Activated T-cell treated with anti-CD3 and anti-CD28 coated beads, Interleukin-2, amount 50 U/mL, for 24 hours (primary cell): Measurements from ENCODE around the gene DSE.

Experiments used
- DNase-seq: peaks from one replicate; pipeline ENCODE4 v3.0.0-alpha.2; 2020
- H3K27ac Mint-ChIP-seq: 2 replicates; pipeline ENCODE4 v1.8.0; 2020; ENCODE audit warnings: mild to moderate bottlenecking, mixed read lengths
- H3K27me3 Mint-ChIP-seq: 2 replicates; pipeline ENCODE4 v1.8.0; 2020; ENCODE audit warnings: mixed read lengths
- H3K36me3 Mint-ChIP-seq: 2 replicates; pipeline ENCODE4 v1.8.0; 2020; ENCODE audit warnings: low read depth, mixed read lengths
- H3K4me1 Mint-ChIP-seq: 2 replicates; pipeline ENCODE4 v1.8.0; 2020; ENCODE audit warnings: low read depth, mixed read lengths
- H3K4me3 Mint-ChIP-seq: 2 replicates; pipeline ENCODE4 v1.8.0; 2020; ENCODE audit warnings: mild to moderate bottlenecking, moderate library complexity, mixed read lengths
- H3K9me3 Mint-ChIP-seq: 2 replicates; pipeline ENCODE4 v1.8.0; 2020; ENCODE audit warnings: mixed read lengths

DSE gene

DNA sequence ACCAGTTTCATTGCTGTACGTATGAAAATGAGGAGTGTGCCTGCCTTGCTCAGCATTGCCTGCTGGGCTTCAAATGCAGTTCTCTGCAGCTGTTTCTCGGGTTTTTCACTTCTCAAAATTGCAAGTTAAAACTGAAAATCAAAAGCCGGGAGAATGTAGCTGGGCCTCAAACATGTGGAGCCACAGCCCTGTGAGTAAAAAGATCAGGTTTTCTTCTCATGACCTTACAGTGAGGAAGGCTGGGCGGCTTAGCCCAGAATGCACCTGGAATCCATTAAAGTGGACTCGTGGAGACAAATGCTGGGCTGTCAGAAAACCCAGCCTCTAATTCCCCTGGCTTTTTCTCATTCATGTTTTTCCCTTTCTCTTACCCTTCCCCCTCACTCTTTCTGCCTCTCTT, 34.4 kb downstream of the DSE start:
- H3K4me1 Mint-ChIP-seq, result peaks cover 6% of the 10 kb centered on the region
- H3K27me3 Mint-ChIP-seq, result no peaks in the 10 kb centered on the region
- H3K36me3 Mint-ChIP-seq, result no peaks in the 10 kb centered on the region
- no peak overlapping the region for H3K4me3 Mint-ChIP-seq
- no peak overlapping the region for H3K27ac Mint-ChIP-seq
- no peaks in the 10 kb centered on the region for H3K9me3 Mint-ChIP-seq
- no peak for DNase-seq

DNA sequence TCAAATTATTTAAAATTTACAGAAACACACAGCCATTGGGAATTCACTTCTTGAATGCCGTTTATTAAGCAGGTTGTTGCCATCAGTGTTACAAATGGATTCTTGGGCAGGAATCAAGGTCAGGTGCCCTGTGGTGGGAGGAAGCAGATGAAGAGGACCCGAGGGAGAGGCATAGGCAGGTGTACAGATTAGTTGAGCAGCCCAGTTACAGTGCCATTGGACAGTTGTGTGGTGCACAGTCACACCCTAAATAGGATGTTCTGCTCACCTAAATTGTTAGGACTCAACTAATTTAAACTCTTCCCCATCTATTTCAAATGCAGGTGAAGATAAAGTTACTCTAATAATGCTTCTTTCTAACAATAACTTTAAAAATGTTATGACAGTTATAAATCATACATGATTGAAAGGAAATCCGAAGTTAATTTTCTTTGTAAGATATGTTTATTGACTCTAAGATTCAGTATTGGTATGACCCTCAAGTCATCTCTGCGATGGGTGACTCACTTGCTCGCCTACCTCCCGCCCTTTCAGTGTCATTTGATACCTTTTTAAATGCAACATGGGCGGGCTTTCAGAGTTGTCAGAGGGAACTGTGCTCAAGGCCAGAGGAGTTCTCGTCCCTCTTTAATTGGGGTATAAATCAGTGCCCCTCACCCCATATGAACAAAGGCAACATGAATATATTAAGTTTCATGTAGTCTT, 35.1 kb downstream of the DSE start:
- no peak overlapping the region for H3K27ac Mint-ChIP-seq

DNA sequence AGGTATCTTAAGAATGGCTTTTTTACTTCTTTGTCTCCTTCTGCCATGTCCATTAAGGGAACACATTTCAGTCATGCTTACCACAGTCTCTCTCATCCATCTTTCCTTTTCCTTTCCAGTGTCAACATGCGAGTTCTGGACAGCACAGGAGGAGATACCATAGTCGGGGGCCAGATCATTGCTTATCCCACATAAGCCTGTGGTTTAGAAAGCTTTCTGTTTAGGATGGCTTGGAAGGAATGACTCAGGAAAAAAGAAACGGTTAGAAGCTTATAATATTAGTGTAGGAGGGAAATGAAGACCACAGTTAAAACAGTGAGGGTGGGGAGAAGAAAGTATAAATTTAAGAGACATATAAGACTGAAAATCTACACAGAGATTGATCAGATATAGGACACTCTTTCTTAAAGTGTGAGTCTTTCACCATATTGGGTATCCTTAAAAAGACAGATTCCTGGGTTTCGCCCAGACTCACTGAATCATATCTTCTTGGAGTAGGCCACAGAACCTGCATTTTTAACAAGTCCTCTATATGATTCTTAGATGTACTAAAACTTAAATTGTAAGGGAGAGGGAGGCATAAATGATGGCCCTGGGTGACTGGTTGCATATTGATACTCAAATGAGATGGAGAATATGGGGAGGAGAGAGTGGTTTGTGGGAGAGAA, 36.1 kb downstream of the DSE start:
- DNase-seq, result no peak
- Mint-ChIP-seq H3K9me3 (no peaks in the 10 kb centered on the region), H3K27ac (no peak overlapping the region), H3K27me3 (no peaks in the 10 kb centered on the region), H3K36me3 (no peaks in the 10 kb centered on the region), H3K4me3 (no peak overlapping the region), H3K4me1 (peaks cover 6% of the 10 kb centered on the region)

More for the DNA sequence above, 35.1 kb downstream of the DSE start:
- Mint-ChIP-seq H3K9me3 (no peaks in the 10 kb centered on the region), H3K36me3 (no peaks in the 10 kb centered on the region), H3K4me3 (no peak overlapping the region), H3K4me1 (peaks cover 6% of the 10 kb centered on the region), H3K27me3 (no peaks in the 10 kb centered on the region)
- no peak for DNase-seq

DNA sequence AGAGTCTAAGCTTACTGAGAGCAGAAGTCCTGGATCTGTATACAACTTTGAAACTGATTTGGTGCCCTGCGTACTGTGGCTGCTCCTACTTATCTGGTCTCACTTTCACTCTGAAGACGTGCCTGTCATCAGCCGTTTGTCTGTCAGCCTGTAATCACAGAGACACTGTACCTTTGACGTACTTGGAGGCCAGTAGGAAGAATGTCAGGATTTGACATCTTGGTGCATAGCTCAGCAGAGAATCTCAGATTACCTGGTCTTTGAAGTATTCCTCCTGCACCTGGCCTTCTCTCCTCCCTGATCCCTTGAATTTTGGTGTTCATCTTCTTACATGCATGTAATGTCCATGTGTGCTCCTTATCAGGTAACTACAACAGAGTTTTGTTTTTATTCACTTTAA, 37.7 kb downstream of the DSE start:
- H3K36me3 Mint-ChIP-seq, result no peaks in the 10 kb centered on the region
- DNase-seq, result no peak
- H3K9me3 Mint-ChIP-seq, result no peaks in the 10 kb centered on the region
- H3K4me1 Mint-ChIP-seq, result peaks cover 6% of the 10 kb centered on the region
- H3K27ac Mint-ChIP-seq, result no peak overlapping the region
- H3K4me3 Mint-ChIP-seq, result no peak overlapping the region
- H3K27me3 Mint-ChIP-seq, result no peaks in the 10 kb centered on the region

DNA sequence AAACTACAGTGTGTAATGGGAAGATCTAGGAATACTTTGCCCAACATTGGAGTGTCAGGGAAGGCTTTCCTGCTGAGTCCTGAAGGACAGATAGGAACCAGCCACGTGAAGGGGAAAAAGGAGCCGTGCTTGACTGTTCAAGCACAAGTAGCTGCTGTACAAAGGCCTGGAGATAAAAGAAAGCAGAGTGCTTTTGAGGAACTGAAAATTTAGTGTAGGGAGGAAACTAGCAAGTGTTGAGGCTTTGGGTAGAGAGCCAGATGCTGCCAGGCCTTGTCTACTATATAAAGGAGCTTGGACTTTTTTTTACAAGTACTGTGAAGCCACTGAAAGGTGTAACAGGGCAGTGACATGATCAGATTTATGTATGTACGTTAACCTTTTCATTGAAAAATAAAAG, 39.0 kb downstream of the DSE start:
- Mint-ChIP-seq H3K4me1 (peaks cover 6% of the 10 kb centered on the region), H3K27ac (no peak overlapping the region), H3K9me3 (no peaks in the 10 kb centered on the region), H3K27me3 (no peaks in the 10 kb centered on the region), H3K4me3 (no peak overlapping the region), H3K36me3 (no peaks in the 10 kb centered on the region)
- no peak for DNase-seq

DNA sequence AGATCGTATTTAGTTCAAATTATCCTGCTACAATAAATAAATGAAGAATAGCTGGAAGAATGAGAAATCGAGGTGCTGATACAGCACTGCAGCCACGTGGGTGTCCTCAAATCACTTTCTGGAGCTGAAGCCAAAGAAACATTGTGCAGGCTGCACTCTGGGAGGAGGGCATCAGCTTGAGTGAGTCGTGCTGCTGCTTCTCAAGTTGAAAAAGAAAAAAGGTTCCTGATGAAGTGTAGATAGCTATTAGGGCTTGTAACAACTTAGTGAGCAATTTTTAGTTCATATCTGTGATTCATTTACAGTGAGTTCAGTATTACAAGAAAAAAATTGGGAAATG, 40.5 kb downstream of the DSE start:
- no peaks in the 10 kb centered on the region for H3K9me3 Mint-ChIP-seq
- H3K27ac Mint-ChIP-seq, result no peak overlapping the region
- peaks cover 2% of the 10 kb centered on the region for H3K4me1 Mint-ChIP-seq

DNA sequence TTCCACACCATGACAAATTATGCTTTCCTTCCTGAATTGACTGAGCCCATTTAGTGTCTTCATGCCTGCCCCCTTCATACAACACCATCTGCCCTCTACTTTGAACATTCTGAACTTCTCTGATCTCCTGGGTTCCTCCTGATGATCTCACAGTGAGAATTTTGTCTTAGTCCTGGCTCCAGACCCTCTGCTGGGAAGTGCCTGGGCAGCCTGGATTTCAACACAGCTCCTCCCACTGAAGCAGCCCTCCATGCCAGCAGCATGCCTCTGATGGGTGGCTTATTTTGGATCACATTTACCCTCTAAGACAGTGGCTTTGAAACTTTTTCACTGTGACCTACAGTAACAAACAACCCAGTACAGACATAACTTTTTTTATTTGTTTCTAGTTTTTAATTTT, 41.5 kb downstream of the DSE start:
- Mint-ChIP-seq H3K36me3 (no peaks in the 10 kb centered on the region), H3K4me1 (no peaks in the 10 kb centered on the region), H3K27me3 (no peaks in the 10 kb centered on the region), H3K27ac (no peak overlapping the region), H3K9me3 (no peaks in the 10 kb centered on the region), H3K4me3 (no peak overlapping the region)
- no peak for DNase-seq

More for the DNA sequence above, 40.5 kb downstream of the DSE start:
- Mint-ChIP-seq H3K4me3 (no peak overlapping the region), H3K27me3 (no peaks in the 10 kb centered on the region), H3K36me3 (no peaks in the 10 kb centered on the region)
- no peak for DNase-seq

DNA sequence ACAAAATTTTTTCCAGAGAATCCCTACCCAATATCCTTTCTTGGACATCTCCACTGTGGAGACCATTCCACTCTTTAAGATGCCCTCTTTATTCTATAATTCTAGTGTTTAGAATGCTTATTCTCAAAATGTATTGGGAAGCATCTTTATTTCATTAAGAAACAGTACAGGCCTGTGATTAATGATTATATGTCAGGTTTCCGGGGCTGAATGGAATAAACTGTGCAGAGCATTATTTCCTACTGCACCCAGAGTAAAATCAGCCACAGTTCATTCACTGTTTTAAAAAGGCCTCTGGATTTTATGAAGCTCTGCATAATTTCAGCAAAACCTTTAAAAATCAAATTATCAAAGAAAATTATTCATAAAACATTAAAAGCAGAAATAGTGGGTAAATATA, 42.6 kb downstream of the DSE start:
- H3K9me3 Mint-ChIP-seq, result no peaks in the 10 kb centered on the region
- no peaks in the 10 kb centered on the region for H3K36me3 Mint-ChIP-seq
- no peak overlapping the region for H3K4me3 Mint-ChIP-seq
- no peaks in the 10 kb centered on the region for H3K4me1 Mint-ChIP-seq
- DNase-seq, result no peak
- no peaks in the 10 kb centered on the region for H3K27me3 Mint-ChIP-seq
- H3K27ac Mint-ChIP-seq, result no peak overlapping the region

DNA sequence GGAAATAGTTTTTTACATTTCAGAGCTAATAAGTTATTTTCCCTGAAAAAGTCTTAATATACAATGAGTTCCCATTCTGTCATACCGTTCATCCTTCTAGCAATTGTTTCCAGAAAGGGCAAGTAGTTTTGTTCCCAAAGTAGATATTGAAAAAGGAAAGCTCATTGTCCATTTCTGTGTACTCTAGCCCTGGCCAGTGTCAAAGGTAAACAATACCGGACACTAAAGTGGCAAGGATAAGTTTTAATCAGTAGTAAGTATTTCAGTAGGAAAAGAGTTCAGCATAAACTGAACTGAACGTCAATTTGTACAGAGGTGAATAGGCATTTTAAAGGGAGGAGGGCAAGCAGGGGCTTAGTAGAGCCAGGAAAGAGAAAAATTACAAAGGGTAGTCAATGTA, 46.9 kb downstream of the DSE start:
- peaks cover 7% of the 10 kb centered on the region for H3K4me1 Mint-ChIP-seq
- H3K27ac Mint-ChIP-seq, result no peak overlapping the region
- no peaks in the 10 kb centered on the region for H3K9me3 Mint-ChIP-seq
- no peaks in the 10 kb centered on the region for H3K27me3 Mint-ChIP-seq
- H3K36me3 Mint-ChIP-seq, result no peaks in the 10 kb centered on the region
- no peak overlapping the region for H3K4me3 Mint-ChIP-seq
- no peak for DNase-seq

DNA sequence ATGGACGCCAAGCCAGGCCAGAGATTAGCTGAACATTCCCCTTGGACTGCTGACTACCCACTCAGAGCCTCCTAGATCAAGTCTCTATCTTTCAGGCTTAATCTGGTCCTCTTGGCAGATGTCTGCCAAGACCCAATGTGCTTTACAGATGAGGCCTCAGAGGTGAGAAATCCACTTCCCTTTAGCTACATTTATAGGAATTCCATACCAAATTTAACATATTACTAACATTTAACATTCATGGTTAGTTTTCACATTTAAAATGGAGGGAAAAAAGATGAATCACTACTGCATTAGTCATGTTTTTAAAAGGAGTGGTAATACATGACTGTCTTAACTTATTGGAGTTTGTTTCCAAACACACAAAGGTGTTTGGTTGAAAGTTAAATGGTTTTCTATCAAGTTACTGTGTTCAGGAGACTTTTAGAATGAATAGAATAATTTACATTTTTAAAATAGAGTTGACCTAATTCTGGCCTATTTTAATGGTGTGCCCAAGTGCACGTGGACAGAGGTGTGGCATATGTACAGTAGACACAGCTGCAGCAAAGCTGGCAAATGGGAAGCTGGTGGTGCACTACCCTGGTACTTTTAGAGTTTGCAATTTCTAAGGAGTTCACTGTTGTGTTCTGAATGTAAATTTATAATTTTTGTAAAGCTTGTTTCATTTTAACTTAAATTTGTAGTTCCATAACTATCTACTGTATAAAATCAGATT, 48.5 kb downstream of the DSE start:
- no peaks in the 10 kb centered on the region for H3K9me3 Mint-ChIP-seq
- peaks cover 7% of the 10 kb centered on the region for H3K4me1 Mint-ChIP-seq
- H3K27ac Mint-ChIP-seq, result no peak overlapping the region
- no peak overlapping the region for H3K4me3 Mint-ChIP-seq
- DNase-seq, result no peak
- H3K27me3 Mint-ChIP-seq, result no peaks in the 10 kb centered on the region
- no peaks in the 10 kb centered on the region for H3K36me3 Mint-ChIP-seq

DNA sequence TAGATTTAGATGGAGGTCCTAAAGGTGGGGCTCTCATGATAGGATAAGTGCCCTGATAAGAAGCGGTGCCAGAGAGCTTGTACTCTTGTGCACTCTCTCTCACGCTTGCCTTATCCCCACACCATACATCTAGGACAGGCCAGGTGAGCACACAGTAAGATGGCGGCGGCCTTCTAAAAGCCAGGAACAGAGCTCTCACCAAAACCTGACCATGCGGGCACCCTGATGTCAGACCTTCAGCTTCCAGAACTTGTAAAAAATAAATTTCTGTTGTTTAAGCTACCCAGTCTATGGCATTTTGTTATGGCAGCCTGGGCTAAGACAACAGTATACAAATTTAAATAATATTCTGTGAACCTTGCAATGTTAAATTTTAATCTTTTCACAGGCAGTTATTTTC, 49.6 kb downstream of the DSE start:
- DNase-seq, result no peak
- Mint-ChIP-seq H3K4me3 (no peak overlapping the region), H3K27me3 (no peaks in the 10 kb centered on the region), H3K27ac (no peak overlapping the region), H3K9me3 (no peaks in the 10 kb centered on the region), H3K36me3 (no peaks in the 10 kb centered on the region), H3K4me1 (peaks cover 7% of the 10 kb centered on the region)

DNA sequence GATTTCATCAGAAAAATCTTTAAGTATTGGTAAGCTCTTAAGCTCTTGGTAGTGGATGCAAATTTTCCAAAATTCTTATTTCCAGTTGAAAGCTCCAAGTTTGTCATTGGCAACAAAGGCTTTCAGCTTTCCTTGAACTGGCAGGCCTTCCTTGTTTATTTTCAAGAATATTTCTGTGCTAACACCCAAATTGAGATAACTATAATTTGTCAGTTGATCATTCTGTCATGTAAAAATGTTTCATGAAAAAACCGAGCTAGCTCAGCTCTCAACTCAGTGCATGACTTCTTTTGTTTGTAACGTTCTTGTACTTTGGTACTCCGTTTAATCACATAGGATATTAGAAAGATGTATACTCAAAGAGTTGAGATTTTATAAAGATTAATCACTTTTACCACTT, 51.5 kb downstream of the DSE start:
- H3K9me3 Mint-ChIP-seq, result no peaks in the 10 kb centered on the region
- no peak for DNase-seq
- peaks cover 7% of the 10 kb centered on the region for H3K4me1 Mint-ChIP-seq
- no peaks in the 10 kb centered on the region for H3K36me3 Mint-ChIP-seq
- H3K27ac Mint-ChIP-seq, result no peak overlapping the region
- H3K27me3 Mint-ChIP-seq, result no peaks in the 10 kb centered on the region
- no peak overlapping the region for H3K4me3 Mint-ChIP-seq

DNA sequence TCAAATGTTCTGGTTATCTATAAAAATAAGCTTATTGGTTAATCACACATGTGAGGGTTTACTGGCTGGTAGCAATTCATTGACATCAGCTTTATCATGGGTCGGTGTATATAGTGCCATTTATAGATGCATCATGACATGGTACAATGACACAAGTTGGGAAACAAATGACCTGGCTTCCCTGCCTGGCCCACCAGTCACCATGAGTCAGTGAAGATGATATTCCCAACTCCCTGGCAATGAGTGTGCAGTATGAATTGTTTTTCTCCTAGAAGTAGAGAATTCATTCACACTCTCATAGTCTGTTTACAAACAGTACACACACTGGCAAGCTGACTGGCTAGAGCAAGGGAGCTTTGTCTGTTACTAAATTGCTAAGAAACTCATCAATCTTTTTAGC, 53.3 kb downstream of the DSE start:
- no peak overlapping the region for H3K27ac Mint-ChIP-seq
- no peak overlapping the region for H3K4me3 Mint-ChIP-seq

DNA sequence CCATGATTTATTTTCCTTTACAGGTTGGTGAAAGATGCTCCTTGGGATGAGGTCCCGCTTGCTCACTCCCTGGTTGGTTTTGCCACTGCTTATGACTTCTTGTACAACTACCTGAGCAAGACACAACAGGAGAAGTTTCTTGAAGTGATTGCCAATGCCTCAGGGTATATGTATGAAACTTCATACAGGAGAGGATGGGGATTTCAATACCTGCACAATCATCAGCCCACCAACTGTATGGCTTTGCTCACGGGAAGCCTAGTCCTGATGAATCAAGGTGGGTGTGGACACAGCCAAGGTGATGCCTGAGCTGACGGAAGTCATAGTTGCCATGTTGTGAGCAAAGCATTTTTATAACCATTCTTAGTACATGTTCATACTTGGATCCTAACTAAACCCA, 55.8 kb downstream of the DSE start:
- H3K36me3 Mint-ChIP-seq, result no peaks in the 10 kb centered on the region
- no peak overlapping the region for H3K27ac Mint-ChIP-seq
- no peaks in the 10 kb centered on the region for H3K9me3 Mint-ChIP-seq
- H3K4me1 Mint-ChIP-seq, result no peaks in the 10 kb centered on the region
- no peaks in the 10 kb centered on the region for H3K27me3 Mint-ChIP-seq
- DNase-seq, result no peak
- H3K4me3 Mint-ChIP-seq, result no peak overlapping the region

More for the DNA sequence above, 53.3 kb downstream of the DSE start:
- DNase-seq, result no peak
- H3K4me1 Mint-ChIP-seq, result peaks cover 3% of the 10 kb centered on the region
- H3K36me3 Mint-ChIP-seq, result no peaks in the 10 kb centered on the region
- no peaks in the 10 kb centered on the region for H3K9me3 Mint-ChIP-seq
- H3K27me3 Mint-ChIP-seq, result no peaks in the 10 kb centered on the region

DNA sequence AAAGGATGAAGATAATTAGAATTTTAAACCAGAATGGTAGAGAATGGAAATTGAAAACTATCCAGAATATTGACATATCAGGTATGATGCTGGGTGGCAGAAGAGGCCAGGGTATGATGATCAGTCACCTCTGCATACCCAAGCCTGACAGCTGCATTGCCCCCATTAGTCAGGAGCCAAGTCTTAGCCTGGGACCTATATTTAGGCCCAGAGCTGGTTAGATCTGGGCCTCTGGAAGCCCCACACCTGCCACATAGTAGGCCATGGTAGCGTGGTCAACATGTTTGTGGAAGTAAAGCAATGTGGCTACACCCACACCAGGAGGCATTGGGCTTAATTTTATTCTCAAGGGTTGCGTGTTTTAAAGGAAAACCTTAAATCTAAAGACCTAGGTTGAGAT, 58.4 kb downstream of the DSE start:
- no peaks in the 10 kb centered on the region for H3K9me3 Mint-ChIP-seq
- no peak overlapping the region for H3K4me3 Mint-ChIP-seq
- H3K27me3 Mint-ChIP-seq, result no peaks in the 10 kb centered on the region
- H3K36me3 Mint-ChIP-seq, result no peaks in the 10 kb centered on the region
- H3K4me1 Mint-ChIP-seq, result no peaks in the 10 kb centered on the region
- H3K27ac Mint-ChIP-seq, result no peak overlapping the region
- no peak for DNase-seq
